ENCODE data around the gene YIF1A.
"Not testable (repeated sequence)": the region's sequence is repeated elsewhere in the genome, so short reads cannot be mapped to it uniquely, and the experiment has no call there.

The YIF1A gene

GRCh38 chr11:66267379-66268243, 21.3 kb downstream of the YIF1A start:
- peak; percentile 37 for DNase-seq

- DNase-seq = no peak
Measured at GRCh38 chr11:66267039-66267378, 21.9 kb downstream of the YIF1A start.

- DNase-seq = no peak
Measured at GRCh38 chr11:66266378-66267038, 22.4 kb downstream of the YIF1A start.

- no peak for DNase-seq
Measured at GRCh38 chr11:66265531-66266377, 23.2 kb downstream of the YIF1A start.

- DNase-seq = no peak
Measured at GRCh38 chr11:66264914-66265313, 24.0 kb downstream of the YIF1A start.

GRCh38 chr11:66264383-66264782, 24.6 kb downstream of the YIF1A start:
- no peak for DNase-seq

- DNase-seq = no peak
Measured at GRCh38 chr11:66263785-66264184, 25.2 kb downstream of the YIF1A start.

- no peak for DNase-seq
Measured at GRCh38 chr11:66263231-66263630, 25.7 kb downstream of the YIF1A start.

- DNase-seq = no peak
Measured at GRCh38 chr11:66262696-66263095, 26.2 kb downstream of the YIF1A start.

- DNase-seq = no peak
Measured at GRCh38 chr11:66262191-66262590, 26.8 kb downstream of the YIF1A start.

GRCh38 chr11:66261578-66261977, 27.4 kb downstream of the YIF1A start:
- no peak for DNase-seq

- DNase-seq = no peak
Measured at GRCh38 chr11:66259956-66260355, 29.0 kb downstream of the YIF1A start.

- no peak for DNase-seq
Measured at GRCh38 chr11:66259225-66259624, 29.7 kb downstream of the YIF1A start.

- no peak for DNase-seq
Measured at GRCh38 chr11:66258473-66258893, 30.5 kb downstream of the YIF1A start.

GRCh38 chr11:66253081-66253480, 35.9 kb downstream of the YIF1A start:
- not testable (repeated sequence) for DNase-seq

- DNase-seq = no peak
Measured at GRCh38 chr11:66251809-66252208, 37.1 kb downstream of the YIF1A start.

- DNase-seq = no peak
Measured at GRCh38 chr11:66248903-66249302, 40.0 kb downstream of the YIF1A start.

GRCh38 chr11:66247801-66248200, 41.1 kb downstream of the YIF1A start:
- DNase-seq = no peak

- DNase-seq = no peak
Measured at GRCh38 chr11:66247295-66247694, 41.6 kb downstream of the YIF1A start.

GRCh38 chr11:66243782-66244535, 45.0 kb downstream of the YIF1A start:
- no peak for DNase-seq

- no peak for DNase-seq
Measured at GRCh38 chr11:66242095-66242765, 46.7 kb downstream of the YIF1A start.

GRCh38 chr11:66240781-66241136, 48.2 kb downstream of the YIF1A start:
- no peak for DNase-seq

All from DMS79 treated with DMSO at 0.1 percent for 48 hours (cell line).